Central memory CD4-positive, alpha-beta T cell (primary cell): ENCODE measurements around the gene MBNL2.
A peak's percentile ranks its signal among the peaks of the same experiment; 100 is the strongest.

Experiments
- DNase-seq: peaks from one replicate; pipeline ENCODE4 v3.0.0; 2022

MBNL2 gene

DNA sequence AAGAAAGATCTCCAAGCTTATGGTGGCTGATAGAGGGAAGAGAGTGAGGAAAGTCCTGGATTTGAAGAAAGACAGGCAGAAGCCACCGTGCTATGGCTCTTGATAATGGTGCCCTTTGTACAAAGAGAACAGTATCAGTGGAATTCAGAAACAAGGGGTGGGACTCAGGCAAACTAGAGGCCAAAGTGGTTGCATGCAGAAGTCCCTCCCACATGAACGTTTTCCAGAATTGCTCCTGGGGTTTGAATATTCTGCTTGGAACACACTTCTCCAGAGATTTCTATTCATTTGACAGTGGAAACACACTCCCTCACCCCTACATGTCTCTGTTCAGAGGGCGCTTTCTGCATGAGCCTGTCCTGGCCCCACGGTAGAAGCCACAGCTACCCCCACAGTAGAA lies 10.1 kb upstream of the MBNL2 start:
- DNase-seq: no peak

DNA sequence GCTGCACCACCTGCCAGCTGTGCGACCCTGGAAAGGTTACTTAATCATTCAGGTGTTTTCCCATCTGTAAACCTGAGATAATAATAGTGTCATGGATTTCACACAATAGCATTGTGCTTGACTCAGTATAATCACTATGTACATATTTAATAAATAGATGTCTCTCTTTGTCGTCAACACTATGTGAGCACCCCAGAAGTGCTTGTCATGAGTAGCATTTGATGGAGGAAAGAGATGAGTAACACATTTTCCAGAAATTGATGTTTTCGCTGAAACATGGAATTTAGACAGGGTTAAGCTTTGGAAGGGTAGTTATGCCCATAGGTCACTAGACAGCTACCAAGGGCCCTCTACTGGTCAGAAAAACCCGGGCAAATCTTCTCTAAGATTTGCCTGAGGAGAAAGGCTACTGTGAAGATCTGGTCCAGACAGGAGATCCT lies 9.5 kb upstream of the MBNL2 start:
- no peak for DNase-seq

DNA sequence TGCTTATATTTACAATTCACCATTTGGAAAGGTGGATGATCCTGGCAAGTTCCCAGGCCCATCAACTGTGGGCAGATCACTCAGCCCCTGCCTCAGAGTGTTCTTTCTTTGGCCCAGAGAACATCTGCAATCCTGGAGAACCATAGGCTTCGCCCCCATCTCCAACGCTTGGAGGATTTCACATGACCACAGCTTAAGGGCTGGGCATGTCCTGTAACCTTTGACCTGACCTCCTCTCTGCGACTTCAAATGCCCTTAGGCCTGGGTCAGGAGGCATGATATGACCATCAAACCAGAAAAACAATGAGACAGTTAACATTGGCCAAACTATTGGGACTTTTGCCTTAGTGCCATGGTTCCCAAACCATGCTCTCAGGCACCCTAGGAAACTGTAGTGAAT lies 7.2 kb upstream of the MBNL2 start:
- no peak for DNase-seq

DNA sequence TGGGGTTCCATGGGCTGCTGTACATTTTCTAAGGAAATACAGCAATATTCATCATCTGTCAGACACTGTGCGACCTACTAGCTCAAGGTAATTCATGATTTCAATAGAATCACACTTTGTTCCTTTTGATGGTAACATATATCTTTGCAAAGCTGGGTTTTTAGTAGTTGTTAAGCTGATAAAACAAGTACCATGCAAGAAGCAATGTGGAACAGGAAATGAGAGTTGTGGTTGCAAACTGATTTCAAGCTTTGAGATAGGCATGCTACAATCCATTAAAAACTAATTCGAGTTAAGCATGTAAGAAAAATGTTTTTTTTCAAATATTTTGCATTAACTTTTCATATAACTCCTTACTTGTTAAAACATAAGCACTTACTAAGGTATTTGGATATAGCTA lies 6.8 kb upstream of the MBNL2 start:
- DNase-seq: peak; percentile 11

DNA sequence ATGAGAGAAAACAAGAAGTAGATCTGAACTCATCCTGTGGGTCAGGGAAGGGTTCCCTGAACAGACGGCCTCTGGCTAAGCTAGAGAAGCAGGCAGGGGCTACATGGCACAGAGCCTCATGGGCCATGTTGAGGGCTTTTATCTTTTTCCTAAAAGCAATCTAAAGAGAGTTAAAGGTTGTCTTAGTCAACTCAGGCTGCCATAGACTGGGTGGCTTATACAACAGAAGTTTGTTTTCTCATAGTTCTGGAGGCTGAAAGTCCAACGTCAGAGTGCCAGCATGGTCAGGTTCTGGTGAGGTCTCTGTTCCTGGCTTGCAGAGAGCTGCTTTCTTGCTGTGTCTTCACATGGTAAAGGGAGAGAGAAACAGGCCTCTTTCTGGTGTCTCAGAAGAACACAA lies 2.9 kb upstream of the MBNL2 start:
- DNase-seq: no peak

DNA sequence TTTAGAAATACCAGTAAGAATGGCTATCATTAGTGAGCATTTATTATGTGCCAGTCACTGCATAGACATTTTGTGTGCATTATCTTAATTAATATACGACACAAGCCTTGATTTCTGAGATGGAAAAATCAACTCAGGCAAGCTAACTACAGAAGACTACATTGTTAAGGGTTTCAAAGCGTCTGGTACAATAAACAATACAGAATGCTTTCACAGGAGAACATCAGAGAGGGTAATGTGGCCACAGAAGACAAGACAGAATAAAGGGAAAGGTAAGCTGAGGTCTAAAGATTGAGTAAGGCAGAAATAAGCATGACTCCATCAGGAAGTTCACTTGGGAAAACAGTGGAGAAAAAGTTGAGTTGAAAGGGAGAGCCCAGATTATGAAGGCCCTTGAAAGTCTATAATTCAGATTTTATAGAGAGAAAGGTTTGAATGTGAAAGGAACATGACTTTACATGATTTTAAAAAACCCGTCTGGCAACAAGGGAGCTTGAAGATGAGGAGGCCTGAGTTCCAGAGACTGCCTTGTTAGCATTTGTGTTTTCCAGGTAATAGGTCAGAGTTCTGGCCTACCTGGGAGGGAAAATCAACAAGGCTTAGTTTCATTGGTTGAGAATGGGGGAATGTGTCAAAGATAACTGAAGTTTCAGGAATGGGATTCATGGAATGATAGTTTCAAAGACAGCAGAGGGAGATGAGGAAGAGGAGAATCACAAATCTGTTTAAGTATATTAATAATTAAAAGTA lies 1.8 kb upstream of the MBNL2 start:
- DNase-seq: no peak

DNA sequence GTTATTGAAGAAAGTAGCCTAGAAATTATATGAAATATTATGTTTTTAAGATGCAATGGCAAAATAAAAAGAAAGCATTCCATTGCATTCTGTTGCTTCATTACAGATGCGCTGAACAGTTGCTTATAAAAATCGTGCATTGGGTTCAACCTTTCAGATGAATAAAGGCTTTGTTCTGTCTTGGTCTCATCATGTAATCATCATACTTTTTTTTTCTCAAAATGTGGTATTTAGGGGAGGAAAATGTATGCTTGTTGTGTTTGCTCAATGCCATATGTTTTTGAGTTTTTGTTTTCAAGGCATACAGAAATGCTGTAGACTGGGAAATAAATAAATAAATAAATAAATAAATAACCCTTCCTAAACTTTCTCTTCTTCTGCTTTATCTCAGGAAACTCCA lies 1.1 kb upstream of the MBNL2 start:
- no peak for DNase-seq

DNA sequence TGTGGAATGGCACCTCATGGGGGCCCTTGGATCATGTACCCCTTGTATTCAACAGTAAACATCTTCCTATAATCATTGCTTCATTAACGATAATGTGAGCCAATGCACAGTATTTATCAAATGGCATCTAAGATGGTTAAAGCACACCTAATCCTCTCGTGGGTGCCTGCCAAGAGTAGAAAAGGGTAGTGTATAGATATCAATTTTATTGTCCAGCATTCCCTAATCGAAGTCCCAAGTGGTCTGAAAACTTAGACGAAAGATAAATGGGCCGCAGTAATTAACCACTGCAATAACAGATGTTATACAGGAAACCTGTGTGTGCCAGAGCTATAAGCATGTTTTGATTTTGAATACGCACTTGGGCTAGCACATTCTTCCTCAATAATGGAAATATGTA lies 667 bp upstream of the MBNL2 start:
- no peak for DNase-seq

DNA sequence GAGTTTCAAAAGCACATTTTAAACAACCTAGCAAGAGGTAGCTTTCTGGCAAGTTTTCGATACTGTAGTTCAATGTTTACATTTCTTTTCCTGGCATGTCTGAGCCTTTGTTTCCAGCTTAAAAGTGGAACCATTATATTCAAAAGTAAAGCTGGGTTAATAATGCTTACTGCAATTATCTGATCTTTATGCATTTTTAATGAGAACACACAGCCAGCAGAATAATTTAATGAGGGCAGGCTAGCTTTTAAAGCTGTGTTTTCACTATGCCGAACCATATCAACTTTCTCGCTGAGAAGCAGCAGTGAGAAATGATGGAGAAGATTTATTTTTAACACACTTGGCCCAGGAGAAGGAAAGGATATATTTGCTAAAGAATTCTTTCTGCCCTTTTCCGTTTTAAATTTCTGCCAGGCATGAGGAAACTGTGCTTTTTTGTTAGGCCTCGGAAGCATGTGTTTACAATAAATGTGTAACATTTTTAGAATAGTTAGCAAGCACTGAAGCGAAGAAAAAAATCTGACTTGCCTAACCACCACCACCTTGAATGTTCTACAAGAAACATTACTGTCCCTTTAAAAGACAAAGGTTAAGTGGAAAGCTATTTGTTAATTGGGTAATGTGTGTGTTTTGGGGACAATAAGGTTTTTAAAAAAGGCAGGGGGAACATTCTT lies 1.0 kb downstream of the MBNL2 start:
- DNase-seq: no peak

DNA sequence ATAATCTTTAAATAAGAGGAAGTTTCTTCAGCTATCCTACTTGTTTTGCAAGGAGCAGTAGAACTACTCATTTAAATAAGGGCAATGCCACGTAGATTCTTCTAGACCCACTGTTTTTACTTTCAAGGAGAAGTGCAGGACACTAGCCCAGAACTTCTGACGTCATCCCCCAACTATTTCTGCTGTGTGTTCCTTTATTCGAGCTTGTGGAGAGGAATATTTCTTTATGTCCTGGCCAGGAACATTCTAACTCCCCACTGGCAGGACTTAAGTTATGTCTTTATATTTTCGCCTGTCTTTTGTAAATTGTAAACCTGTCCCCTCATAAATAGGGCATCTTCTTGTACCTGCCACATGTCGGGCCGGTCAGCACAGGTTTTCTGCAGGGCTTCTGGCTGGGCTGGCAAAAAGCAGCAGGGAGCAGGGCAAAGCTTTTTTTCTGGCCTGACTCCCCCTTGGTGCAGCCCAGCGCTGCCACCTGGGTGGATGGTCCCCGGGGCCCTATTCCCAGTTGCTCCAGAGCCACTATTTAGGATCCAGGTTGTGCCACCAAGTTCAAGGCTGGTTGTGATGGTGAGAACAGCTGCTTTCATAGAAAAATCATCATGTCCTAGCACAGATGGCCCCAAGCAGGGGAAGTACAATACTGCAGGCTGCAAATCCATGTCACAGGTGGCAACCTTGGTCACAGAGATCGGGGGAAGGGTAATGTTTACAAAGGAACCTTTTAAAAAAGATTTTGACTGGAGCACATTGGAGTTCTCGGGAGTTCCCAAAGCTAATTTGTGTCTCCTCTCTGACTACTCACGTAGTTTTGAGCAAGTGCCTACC lies 1.8 kb downstream of the MBNL2 start:
- peak; percentile 17 for DNase-seq

DNA sequence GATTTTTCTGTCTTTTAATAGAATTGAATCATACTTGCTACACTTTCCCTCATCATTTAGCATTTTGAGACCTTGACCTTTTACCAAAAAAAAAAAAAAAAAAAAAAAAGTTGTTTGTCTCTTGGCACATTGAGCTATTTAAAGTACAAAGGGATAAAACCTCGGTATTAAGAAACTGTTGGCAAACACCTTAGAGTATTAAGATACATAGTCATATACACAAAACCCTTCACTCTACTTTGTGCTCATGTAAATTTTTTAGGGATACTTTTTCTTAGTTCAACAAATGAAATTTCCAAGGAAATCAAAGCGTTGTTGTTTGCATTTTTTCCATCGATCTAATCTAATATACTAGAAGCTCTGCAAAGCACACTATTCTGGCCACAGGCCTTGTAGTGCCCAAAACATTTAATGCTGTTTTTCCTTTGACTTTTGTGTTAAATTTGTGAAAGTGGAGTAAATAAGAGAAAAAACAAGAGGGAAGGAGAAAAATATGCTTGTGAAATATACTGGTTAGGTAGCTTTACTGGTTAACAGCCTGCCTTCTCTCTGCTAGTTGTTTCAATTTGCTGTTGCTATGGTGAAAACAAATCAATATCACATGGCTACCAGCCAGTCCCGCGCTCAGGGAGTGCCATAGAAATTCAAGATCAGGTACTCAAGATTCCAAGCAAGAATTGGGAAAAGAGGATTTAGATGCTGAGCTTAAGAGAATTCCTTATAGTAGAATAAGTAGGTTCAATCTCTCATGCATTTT lies 2.6 kb downstream of the MBNL2 start:
- DNase-seq: peak; percentile 70

DNA sequence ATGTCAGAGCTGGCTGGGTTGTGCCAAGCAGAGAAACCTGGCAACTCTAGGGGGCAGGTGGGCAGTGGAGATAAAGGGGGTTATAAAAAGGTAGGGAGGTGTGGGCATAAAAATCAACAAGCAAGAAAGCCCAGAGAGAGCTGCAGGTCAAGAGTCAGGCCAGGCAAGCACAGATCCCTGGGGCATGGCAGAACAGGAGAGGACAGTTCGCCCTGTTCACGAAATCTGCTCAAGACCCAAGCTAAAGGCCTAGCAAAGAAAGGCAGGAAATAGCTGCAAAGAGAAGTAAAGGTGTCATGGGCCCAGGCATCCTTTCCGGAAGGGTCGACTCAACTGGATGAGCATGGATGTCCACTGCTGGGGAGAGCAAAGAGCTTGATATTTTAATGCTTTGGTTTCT lies 3.4 kb downstream of the MBNL2 start:
- DNase-seq: peak; percentile 19

DNA sequence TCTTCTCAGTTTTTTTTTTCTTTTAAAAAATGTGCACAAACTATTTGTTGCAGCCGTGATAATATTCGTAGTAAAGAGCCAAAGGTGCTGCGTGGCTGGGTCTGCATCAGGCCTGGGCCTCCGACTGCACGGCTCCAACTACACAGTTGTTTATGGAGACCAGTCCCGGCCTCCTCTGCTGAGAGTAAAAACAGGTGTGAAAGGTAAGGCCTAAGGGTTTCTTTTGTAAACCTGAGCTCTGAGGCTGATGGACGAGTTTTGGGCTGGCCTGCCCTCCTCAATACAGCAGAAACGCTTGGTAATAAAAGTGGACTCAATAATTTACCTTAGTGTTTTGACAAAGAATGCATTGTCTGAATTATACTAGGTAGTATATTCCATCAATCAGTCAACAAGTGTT lies 3.9 kb downstream of the MBNL2 start:
- DNase-seq: no peak

DNA sequence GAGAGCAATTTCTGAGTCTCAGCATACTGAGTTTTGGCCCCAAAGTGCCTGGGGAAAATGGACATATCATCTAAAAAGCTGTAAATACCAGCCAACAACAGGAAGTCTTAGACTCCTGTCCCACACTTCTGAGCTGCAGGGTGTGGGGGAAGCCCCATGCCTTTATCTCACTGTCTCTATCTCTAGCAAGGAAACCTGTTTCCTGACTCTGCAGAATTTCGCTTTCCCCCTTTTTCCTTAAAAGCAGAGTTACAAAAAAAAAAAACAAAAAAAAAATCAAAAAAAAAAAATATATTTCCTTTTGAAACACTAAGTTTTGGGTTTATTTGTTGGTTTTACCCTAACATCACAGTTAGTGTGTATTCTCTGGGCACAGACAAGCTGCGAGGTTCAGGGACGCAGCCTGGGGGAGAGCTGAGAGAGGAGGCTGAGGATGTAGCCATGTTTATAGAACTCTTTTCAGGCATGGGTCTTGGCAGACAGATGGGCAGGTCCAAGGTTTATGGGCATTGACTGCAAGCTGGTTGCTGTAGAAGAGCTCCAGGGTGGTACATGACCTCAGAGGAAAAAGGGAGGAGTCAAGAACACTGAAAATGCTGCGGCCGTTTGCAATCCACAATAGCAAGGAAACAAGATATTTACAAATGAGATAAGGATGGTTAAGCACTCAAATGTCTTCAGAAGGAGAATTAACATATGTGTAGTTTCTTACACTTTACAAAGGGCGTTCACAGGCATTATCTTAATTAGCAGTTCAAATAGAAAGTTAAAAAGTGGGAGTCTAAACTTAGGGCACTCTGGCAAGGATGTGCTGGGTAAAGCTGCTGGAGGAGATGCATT lies 4.9 kb downstream of the MBNL2 start:
- DNase-seq: peak; percentile 61

DNA sequence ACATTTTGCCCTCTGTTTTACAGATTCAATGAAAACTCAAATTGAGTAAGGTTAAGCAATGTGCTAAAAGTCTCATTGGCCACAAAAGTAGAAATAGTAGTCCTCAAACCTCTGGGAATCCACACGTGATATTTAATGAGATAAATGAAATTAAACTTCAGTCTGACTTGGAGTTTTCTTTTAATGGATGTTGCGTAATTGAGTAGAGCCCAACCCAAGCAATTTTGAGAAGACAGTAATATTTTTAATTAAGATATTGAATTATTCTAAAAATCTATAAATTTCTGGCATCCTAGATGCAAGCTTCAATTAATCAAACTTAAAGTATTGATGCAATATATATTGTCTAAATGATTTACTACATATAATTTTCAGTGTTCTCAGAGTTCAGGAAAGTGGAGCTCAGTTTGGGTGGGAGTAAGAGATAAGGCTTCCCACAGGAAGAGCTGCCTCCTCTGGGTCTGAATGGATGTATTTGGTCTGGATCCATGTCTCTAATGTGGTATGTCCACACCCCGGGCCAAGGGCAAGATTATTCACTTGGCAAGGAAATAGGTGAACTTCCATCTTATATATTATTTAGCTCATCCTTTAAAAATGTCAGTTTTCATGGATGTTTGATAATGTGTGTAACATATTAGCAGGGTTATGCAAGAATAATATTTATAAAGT lies 6.9 kb downstream of the MBNL2 start:
- DNase-seq: no peak

DNA sequence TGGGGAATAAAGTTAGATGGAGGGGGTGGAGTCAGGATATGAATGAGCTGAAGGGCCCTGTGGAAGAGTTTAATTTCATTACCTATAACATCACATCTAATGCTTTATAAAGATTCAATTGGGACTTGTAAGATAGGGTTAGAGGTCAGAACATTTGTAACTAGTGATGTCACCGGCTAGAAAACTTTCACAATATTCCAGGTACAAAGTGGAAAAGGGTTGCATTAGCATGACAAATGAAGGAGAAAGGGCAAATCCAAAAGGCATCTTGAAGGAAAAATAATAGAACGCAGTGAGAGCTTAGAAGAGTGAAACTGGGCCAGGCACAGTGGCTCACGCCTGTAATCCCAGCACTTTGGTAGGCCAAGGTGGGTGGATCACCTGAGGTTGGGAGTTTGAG lies 7.6 kb downstream of the MBNL2 start:
- no peak for DNase-seq

DNA sequence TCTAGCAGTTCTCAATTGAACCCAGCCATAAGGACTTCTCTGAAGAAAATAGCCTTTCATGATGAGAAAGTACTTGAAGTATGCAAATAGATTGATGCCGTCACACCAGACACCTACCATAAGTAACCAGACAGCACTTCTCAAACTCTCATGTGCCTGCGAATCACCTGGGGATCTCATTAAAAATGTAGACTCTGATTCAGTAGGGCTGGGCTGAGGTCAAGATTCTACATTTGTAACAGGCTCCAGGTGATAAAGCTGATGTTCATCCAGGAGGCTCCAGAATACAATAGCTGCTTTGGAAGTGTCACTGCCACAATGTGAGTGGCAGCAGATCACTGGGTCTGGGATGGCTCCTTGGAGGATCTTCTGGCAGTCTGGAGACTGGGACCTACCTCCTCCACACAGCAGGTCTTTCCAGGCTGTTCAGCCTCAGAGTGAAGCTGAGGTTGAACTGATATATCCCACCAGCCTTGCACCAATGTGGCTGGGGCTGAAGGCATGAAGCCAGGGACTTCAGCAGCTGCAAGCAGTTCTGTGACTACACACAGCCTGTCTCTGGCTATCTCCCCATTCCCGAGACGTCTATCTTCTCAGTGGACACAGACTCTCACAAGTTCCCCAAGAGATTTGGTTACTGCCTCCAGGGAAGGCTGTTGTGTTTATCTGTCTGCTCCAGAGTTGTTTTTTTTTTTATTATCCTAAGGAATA lies 9.1 kb downstream of the MBNL2 start:
- DNase-seq: no peak

DNA sequence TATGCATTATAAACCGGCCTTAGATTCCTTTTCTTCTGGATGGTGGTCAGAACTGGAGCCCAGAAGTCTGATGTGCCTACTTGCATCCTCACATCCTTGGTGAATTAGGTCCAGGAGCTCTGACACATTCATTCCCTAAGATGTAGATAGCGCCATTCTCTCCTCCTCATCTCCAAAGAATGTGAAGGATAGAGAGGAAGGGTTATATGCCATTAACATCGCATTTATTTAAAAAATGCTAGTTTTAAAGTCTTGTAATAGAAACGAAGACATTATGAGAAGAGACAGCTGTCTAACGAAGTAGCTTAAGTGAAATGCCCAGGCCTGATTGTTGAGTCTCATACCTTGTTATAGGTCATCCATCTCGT lies 9.7 kb downstream of the MBNL2 start:
- DNase-seq: no peak

DNA sequence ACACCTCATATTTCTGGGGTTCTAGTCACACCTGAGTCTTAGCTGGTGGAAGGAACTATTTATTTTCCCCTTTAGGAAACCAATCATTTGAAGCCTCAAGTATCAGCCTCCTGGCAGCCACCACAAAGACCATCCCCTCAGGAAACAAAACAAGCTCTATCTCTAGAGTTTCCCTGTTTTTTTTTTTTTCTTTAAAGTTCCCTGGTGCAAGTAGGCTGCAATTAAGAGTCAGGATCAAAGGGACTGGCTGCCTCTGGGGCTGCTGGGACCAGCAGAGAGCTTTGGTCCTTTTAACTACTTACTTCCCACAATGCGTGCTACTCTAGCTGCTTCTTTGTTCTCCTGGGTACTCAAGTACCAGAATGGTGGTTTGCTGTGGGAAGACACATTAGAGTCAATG lies 11.4 kb downstream of the MBNL2 start:
- DNase-seq: no peak

DNA sequence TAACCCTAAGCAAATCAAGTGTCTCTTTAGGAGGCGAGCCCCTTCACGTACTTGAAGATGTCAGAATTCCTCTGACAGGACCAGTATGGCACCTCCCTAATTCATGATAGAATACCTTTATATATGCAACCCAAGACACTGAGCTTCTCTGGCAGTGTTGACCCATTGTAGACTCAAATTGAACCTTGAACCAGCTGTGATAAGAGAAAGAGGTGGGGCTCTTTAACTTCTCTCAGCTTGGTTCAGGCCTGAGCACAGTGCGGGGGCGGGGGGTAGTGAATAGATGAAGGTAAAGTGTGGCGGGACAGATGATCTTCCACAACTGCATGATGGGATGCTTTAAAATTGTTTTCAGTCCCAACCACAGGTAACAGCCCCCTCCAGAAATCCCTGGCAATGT lies 12.1 kb downstream of the MBNL2 start:
- no peak for DNase-seq

DNA sequence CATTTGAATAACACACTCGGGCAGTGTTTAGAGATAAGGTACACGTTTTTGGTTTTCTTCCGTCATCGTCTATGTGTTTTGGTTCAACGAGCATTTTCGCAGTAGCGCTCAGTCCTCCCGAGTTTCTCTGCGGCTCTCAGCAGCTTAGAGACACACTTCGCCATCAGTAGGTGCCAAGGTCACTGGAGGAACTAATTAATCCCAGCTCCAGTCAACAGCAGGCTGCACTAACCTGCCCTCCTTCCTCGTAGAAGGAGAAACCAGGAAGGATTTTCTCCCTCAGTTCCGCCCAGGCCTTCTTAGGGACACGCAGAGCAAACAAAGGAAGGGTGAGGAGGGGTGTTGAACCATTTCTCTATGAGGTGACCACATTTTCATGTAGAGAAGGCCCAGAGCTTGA lies 12.6 kb downstream of the MBNL2 start:
- DNase-seq: no peak
